K562 (cell line): Measurements from ENCODE around the gene PBX2. TPM values are rescaled to one million over a fixed set of nuclear protein-coding genes. Genes with fewer than 3 reads are reported as not detected.
A peak's percentile ranks its signal among the peaks of the same experiment; 100 is the strongest.

Source experiments
- EHMT2 ChIP-seq: fragments of 450-650 bp; IDR thresholded peaks from 2 replicates; pipeline ENCODE4 v1.6.1; 2018; ENCODE audit warnings: antibody characterized with exemption
- GTF3C2 ChIP-seq: IDR thresholded peaks from 3 replicates; pipeline ENCODE4 v1.6.1; 2011; ENCODE audit warnings: borderline replicate concordance, mild to moderate bottlenecking, moderate library complexity; ENCODE audit not compliant: insufficient read length; ENCODE audit errors: extremely low read depth
- HNRNPK ChIP-seq: fragments of 200-400 bp; formaldehyde crosslinking; IDR thresholded peaks from one replicate; pipeline ENCODE4 v1.6.1; 2018; ENCODE audit warnings: mild to moderate bottlenecking, low read depth, low read length; ENCODE audit not compliant: poor library complexity, severe bottlenecking
- MBD2 ChIP-seq: sonication (generic); IDR thresholded peaks from 2 replicates; pipeline ENCODE4 v1.6.1; 2016; ENCODE audit warnings: low read depth, borderline replicate concordance
- RHOXF2B ChIP-seq: fragments of 250-450 bp; sonication (Bioruptor Pico); conservative IDR thresholded peaks from 2 replicates; pipeline ENCODE4 v1.5.1; 2021
- TARDBP ChIP-seq: fragments of 450-650 bp; IDR thresholded peaks from 2 replicates; pipeline ENCODE4 v1.6.1; 2016
- ZBTB12 ChIP-seq: fragments of 250-450 bp; sonication (Bioruptor Pico); IDR thresholded peaks from 2 replicates; pipeline ENCODE4 v1.4.0; 2020
- ZBTB2 ChIP-seq: fragments of 450-650 bp; IDR thresholded peaks from 2 replicates; pipeline ENCODE4 v1.6.1; 2016; ENCODE audit warnings: antibody characterized with exemption
- ZEB2 ChIP-seq: fragments of 450-650 bp; IDR thresholded peaks from 2 replicates; pipeline ENCODE4 v1.6.1; 2016
- ZNF609 ChIP-seq: sonication (generic); formaldehyde crosslinking; IDR thresholded peaks from 2 replicates; pipeline ENCODE4 v1.8.1; 2023; ENCODE audit warnings: missing genetic modification reagents, mild to moderate bottlenecking, borderline replicate concordance
- polyA plus RNA-seq, 8 experiments: library from polyadenylated mRNA; depleted of rRNA in 4 of 8; stranded (reverse) in 5 of 8; unstranded in 3 of 8; fragments of >200 nt; fragmentation: Nextera tagmentation in 2 of 8; fragmentation: Illumina TruSeq in 1 of 8; extraction: Ambion mirVana in 2 of 8; extraction: Trizol in 1 of 8; gene quantifications; 2 replicates each; pipeline versions ENCODE4 v1.2.1 to v1.2.3, GENCODE V29; 2011 to 2014; ENCODE audit warnings: inconsistent platforms in 1 of 8, missing spikeins in 1 of 8
- total RNA-seq, 7 experiments: library from RNA; depleted of rRNA in 6 of 7; stranded (reverse); fragments of >200 nt in 6 of 7; fragmentation: Illumina TruSeq in 2 of 7; extraction: Trizol in 2 of 7; gene quantifications; 2 replicates each; pipeline versions ENCODE4 v1.2.1 to v1.2.3, GENCODE V29; 2011 to 2021; ENCODE audit warnings: low replicate concordance in 1 of 7

Gene PBX2
- total and polyA plus RNA-seq, 9 of the 15 experiments (the other 6 are each of a cell fraction or from before 2014, with no cell fraction given), result 1.9 to 134 (median 62.5) TPM

GRCh38 chr6:32192608-32193039, 2.6 kb upstream of the PBX2 start, which contains the start of gene GPSM3 (continued):
- TF ChIP-seq EHMT2, result no peak; the same call in 1 of the 2 replicates
- TF ChIP-seq ZBTB2, result no peak
- peak; percentile 57; the same call in 1 of the 2 replicates for TF ChIP-seq MBD2
- TF ChIP-seq ZEB2, result peak; percentile 49; the same call in 1 of the 2 replicates
- TF ChIP-seq RHOXF2B, result peak; percentile 66; the same call in 1 of the 2 replicates
- 0 out of 2 replicates have a peak, but pooled peaks have one; percentile 36 for TF ChIP-seq ZBTB12
- TF ChIP-seq GTF3C2, result no peak
- no peak for TF ChIP-seq HNRNPK
- TF ChIP-seq TARDBP, result no peak
- TF ChIP-seq ZNF609 (CRISPR knock-in tag), result no peak
